DMS114 treated with DMSO at 0.1 percent for 48 hours (cell line): Measurements from ENCODE around the gene SUCNR1.
"Not testable (repeated sequence)": the region's sequence is repeated elsewhere in the genome, so short reads cannot be mapped to it uniquely, and the experiment has no call there.

Experiments used
- DNase-seq: peaks from one replicate; lab custom pipeline; 2025; ENCODE audit not compliant: unreplicated experiment; lab: John Stamatoyannopoulos, UW

The SUCNR1 gene, protein sequence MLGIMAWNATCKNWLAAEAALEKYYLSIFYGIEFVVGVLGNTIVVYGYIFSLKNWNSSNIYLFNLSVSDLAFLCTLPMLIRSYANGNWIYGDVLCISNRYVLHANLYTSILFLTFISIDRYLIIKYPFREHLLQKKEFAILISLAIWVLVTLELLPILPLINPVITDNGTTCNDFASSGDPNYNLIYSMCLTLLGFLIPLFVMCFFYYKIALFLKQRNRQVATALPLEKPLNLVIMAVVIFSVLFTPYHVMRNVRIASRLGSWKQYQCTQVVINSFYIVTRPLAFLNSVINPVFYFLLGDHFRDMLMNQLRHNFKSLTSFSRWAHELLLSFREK

DNA sequence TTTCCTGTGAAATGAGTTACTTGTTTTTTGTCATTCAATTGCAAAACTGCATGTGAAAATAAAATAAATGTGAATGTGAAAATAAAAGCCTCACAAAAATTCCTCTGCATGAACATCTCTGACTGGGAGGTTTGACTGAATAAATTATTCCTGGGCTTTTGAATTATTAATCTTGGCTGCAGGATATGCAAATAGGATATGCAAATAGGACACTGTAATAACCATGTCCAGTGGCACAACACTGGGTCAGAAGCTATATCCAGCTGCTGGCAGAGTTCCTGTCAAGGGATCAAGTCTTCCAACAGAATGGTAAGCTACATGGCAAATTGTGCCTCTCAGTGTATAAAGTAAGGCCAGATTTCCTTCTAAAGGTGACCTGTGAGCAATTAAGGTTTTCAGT lies at the start of gene SUCNR1:
SUCNR1 (plus strand) TSS at position 246 of the 400 bp plus-strand sequence. CDS start 6,250 bp downstream, outside the sequence.
- DNase-seq = no peak

DNA sequence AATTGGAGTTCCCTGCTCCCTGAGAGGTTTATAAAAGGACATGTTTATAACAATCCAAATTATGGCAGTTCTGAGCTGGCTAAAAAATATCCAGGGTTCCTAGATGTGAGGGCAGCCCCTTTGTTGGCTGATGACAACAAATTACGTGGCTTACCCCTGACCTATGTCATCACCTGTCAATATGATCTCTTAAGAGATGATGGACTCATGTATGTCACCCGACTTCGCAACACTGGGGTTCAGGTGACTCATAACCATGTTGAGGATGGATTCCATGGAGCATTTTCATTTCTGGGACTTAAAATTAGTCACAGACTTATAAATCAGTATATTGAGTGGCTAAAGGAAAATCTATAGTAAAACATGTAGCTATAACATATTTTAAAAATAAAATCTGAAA lies 45.6 kb upstream of the SUCNR1 start:
- DNase-seq = no peak

DNA sequence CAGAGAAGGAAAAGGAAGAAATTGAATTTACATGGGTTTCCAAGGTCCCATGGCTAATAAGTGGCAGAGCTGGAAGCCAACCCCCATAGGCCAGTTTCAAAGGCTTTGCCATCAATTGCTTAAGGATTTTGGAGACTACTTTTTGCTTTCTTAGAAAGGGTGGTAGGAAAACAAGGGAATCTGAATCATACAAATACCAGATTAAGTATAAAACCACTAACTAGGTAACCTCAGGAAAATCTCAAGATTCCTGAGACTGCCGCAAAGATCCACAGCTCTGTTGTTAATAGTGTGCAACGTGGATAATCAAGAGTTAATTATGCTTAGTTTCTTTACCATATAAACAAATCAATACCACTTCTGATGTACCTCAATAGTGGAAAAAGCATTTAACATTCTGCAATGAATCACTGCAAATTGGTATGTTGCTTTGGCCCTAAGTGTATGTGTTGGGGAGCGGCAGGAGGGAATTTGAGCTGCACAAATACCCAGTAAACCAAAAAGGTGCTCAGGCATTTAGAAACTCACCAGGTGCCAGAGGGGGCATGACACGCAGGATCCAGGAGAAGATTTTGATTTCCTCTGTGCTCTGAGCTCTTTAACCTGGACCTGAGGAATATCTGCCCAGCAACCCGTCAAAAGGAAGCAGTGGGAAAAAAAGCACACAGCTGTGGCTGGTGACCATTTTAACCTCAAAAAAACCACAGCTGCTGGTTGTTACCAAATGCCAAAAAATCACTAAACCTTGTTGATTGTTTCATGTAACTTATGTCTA lies 37.5 kb upstream of the SUCNR1 start:
- no peak for DNase-seq

DNA sequence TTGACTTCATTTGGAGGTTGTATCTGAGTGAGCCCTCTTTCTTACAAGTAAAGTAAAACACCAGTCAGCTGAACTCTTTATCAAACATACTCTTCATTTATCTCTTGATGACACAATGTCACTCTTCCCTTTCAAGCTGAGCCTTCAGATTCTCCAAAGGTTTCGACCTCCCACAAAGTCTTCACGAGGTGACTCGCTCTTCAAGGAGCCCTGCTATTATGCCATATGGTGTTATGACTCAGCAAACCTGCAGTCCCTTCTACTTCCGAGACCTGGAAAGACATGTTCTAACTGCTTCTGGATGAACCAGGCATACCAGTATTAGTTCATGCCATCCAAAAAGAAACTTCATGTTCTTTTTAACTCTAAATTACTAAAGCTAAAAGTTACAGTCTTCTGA lies 36.4 kb upstream of the SUCNR1 start:
- no peak for DNase-seq

DNA sequence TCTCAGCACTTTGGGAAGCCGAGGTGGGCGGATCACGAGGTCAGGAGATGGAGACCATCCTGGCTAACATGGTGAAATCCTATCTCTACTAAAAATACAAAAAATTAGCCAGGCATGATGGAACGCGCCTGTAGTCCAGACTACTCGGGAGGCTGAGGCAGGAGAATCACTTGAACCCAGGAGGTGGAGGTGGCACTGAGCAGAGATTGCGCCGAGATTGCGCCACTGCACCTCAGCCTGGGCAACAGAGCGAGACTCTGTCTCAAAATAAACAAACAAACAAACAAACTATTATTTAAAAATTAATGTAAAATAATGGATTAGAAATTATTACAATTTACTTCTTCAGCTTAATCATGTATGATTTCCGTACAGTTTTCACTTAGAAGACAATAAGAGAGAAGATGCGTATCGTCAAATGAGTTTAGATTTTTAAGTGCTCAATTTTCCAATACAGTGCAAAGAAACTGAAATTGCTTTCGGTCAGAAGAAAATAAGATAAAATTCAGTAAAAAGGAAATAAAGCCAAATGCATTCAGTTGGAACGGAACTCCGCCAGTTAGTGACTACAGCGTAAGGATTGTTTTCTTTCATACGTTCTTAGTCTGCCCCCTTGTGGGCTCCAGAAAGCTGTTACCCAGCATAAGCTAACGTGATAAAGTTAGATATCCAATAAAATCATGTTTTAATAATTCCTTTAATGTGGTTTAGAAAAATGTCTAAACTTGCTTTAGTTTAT lies 34.7 kb upstream of the SUCNR1 start:
- DNase-seq = peak; percentile 77

DNA sequence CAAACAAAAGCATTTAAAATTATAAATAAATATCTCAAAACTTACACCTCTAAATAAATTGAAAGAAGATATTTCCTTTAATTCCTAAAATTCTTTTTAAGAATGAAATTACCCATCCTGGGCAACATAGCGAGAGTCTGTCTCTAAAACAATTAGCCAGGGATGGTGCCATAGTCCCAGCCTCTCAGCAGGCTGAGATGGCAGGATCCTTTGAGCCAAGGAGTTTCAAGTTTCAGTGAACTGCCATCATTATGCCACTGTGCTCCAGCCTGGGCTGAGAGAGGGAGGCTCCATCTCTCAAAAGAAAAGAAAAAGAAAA lies 34.2 kb upstream of the SUCNR1 start:
- no peak for DNase-seq

DNA sequence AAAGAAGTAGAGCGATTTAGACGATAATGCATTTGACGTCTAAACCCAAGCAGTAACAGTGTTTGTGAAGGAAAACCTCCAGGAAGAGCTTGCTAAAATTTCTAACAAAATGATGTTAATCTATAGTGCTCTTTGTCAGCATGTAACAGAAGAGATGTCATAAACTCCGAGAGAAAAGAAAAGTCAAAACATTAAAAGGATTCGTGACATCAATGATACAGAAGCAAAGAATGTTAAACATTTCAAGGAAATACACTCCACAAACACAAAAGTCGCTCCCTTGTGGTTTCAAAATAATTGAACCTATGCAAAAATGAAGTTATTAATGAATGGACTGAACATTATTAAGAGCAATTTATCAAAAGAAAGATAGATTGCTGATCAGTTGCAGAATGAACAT lies 31.6 kb upstream of the SUCNR1 start:
- DNase-seq = no peak

DNA sequence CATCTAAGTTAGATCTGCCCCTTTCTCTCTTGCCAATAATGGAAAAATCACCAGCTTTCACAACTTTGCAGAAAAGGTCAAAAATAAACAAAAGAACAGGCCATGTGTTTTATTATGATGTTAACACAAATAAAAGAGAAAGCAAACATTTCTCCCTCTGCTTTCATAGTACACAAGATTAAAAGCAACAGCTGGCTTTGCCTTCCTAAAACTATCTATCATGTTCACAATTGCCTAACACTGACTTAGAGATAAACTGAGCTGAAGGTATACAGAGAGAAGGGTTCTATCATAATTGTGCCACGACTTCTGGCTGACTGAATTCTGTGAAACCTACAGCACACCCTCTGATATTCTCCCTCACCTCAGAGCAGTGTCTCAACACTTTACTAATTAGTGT lies 30.2 kb upstream of the SUCNR1 start:
- DNase-seq = no peak

DNA sequence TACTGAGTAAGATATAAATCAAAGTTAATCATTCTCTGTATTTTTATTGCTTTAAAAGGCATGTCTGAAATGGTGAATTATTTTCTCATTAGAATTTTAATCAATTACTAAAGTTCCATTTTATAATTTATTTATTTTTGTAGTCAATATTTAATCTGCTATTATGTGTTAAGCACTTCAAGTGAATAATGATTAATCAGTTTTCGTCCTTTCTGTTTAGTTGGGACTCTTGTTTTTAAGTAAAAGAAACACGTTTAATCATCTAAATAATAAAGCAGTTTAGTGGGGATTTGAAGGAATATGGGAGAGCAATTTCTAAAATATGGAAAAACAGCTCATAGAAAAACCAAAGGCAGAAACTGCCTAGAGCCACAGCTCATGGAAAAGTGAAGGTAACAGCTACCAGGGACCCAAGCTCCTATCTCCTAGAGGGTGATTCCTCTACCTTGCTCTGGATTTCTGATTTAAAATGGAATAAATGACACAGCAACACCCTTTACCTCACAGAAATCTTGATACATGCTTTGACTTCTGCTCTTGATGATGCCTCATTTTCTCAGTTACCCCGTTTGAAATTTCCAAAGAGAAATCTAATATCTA lies 28.0 kb upstream of the SUCNR1 start:
- no peak for DNase-seq

DNA sequence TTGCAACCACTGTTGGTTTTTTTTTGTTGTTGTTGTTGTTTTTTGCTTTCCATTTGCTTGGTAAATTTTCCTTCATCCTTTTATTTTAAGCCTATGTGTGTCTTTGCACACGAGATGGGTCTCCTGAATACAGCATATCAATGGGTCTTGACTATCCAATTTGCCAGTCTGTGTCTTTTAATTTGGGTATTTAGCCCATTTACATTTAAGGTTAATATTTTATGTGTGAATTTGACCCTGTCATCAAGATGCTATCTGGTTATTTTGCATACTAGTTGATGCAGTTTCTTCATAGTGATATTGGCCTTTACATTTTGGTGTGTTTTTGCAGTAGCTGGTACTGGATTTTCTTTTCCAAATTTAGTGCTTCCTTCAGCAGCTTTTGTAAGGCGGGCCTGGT lies 23.4 kb upstream of the SUCNR1 start:
- not testable (repeated sequence) for DNase-seq

DNA sequence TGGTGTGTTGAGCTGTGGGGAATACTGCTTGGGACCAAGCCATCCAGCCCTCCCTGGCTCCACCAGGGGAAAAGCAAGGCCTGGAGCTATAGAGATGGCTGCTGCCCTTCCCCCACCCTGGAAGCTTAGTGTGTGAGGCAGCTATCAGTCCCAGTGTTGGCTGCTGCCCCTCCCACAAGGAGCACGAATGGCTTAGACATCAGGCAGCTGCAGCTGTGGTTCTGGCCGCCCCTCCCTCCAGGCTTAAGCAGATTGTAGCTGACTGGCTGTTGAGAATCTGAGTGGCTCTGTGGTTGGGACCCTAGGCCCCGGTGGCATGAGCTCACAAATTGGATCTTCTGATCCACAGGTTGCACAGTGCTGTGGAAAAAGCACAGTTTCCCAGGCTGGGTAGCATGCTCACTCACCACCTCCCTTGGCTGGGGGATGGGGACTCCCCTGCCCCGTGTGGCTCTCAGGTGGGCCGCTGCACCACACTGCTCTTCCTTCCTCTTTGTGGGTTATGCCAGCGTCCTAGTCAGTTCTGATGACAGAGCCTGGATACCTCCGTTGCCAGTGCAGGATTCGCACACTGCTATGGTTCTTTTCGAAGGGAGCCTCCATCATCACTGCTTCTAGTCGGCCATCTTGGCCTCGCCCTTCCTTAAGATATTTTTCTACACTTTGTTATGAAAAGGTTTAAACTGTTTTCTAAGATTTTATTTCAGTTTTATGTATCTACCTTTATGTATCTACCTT lies 21.2 kb upstream of the SUCNR1 start:
- no peak for DNase-seq

DNA sequence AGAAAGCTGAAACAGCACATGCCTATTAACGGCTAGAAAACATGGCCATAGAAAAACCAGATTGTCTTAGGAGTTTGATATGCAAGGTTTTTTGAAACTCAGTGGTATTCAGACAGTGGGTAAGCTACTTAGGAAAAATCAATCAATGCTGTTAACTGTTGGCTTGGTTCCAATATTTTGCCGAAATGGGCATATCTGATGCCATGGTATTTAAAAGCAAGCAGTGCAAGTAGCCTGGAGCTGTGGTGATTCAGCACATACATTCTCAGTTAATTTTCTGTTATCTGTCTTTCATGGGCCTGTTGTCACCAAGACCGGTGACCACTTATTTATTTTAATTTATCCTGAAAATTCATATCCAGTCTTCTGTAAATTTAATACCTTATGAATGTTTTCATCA lies 17.3 kb upstream of the SUCNR1 start:
- no peak for DNase-seq

DNA sequence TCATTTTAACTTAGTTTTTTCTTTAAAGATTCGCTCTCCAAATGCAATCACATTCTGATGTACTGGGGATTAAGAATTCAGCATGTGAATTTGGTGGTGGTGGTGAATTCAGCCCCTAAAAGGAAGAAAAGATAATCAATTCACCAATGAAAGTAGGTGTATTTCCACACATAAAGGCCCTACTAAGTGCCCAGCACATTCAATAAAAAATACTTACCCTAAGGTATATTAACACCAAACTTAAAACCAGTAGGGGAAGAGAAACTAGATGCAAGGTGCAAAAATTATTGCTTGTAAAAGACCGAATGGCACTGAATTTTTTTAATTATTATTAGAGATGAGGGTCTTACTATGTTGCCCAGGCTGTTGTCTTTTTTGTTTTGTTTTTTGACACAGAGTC lies 16.8 kb upstream of the SUCNR1 start:
- DNase-seq = no peak

DNA sequence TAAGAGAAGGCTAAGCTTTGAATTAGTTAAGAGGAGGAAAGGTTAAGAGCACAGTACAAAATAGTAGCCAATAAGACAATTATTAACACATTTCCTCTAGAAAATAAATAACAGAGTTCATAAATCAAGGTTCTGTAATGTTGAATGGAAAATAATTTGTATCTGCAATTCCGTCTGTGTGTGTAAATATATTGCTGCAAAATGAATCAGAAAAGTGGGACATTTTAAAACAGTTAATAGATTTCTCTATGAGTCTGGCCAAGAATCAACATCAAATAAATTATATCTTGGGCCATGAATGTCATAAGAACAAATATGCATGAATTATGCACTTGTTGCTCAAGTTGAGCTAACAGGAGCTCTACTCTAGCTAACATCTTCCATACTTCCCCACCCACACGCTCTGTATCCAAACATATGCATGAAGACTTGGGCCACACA lies 14.2 kb upstream of the SUCNR1 start:
- DNase-seq = no peak

DNA sequence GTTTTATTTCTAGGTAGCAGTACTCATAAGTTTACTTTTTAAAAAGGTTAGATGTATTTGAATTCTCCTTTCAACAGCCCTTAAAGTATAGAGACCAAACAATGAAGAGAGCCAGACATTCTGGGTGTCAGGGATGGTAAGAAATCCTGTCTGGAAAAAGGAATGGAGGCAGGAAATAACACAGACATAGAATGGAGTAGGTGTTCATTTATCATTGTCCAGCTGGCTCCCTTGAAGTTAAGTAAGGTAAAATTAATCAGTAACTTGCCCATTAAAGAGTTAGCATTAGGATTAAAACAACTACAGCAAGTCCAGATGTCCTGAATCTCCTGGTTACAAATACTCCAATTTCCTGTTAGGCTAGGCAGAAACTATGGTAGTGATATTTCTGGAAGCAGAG lies 13.5 kb upstream of the SUCNR1 start:
- no peak for DNase-seq

DNA sequence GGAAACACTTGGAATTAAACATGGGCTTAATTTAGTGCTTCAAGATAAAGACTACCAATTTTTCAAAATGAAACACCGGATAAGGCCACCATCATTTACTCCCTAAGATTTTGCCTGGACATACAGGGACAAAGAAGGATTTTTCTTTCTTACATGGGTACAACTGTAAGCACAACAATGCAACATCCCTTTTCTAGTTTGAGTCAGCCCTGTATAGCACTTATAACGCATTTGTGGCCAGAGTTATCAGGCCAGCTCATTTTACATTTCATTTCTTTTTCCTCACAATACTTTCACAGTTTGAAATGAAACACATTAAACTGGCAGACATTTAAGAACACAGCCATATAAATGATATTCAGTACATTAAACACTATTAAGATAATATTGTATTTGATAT lies 9.8 kb upstream of the SUCNR1 start:
- DNase-seq = no peak

DNA sequence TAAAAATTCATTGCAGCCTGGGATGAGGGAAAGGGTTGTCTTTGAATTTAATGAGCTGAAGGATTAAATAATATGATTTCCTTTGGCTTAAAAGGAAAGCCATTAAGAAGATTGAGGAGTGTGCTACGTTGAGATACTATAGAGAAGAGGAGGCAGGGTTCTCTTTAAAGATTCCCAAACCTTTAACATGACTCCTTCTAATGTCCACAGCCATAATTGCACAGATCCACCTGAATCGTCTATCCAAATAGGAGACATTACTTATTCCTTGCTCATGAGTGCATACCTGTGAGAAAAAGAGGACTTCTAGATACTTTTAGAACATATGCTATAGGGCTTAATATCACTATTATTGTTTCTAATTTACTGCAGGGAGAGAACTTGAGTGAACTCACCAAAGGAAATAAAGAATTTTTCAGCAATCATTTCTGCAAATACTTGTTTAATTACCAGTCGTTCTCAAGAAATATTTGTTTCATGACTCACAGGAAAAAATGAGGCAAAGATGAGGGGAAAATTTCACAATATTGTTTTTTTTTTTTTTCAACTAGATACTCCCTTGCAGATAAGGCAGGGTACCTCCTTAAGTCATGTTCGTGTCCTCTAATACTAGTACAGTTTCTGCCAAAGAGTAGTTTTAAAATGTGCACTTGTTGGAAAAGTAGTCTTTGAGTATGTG lies 8.9 kb upstream of the SUCNR1 start:
- DNase-seq = no peak

DNA sequence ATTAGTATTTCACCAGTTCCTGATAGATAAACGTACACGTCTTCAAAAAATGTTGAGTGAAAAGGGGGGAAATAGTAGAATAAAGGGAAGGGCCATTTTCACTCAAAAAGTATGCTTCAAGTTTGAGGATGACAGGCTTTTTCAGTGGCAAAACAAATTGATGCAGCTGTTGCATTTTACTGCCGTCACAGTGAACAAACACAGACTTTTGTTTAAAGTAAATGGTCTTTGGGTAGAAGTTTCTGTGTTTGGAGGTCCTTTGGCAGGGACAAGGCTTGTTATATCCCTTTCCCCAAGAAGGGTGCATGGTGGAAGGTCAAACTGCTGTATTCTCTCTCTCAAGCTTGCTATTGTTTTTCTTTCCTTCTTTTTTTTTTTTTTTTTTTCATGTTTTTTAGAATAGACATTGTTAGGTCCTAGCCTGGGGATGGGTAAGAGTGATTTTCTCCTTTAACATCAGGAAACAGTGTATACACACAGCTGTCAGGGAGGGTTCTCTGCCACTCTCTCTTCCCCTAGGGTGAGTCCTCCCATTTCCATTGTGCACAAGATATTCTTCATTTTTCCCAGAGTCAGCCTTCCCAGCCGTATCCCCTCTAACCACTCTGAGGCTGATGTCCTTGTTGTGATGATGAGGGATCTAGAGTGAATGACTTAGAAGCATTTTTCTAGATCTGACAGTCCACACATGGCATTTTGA lies 6.6 kb upstream of the SUCNR1 start:
- no peak for DNase-seq

DNA sequence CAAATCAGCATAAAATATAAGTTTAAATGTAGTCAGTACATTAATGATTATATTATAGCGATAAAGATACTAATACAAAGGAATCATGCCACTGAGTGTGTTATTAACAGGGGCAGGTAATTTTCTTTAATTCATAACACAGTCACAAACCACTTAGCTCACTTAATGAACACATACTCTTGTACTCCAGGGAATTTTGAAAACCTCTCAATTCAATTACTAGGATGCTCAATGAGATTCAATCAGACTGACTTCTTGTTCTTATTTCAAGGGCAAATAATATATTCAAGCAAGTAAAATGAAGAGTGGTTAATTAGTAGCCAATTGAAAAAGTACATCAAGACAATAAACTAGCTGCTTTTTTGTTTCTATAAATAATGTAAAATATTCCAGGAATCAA lies 5.8 kb upstream of the SUCNR1 start:
- no peak for DNase-seq

DNA sequence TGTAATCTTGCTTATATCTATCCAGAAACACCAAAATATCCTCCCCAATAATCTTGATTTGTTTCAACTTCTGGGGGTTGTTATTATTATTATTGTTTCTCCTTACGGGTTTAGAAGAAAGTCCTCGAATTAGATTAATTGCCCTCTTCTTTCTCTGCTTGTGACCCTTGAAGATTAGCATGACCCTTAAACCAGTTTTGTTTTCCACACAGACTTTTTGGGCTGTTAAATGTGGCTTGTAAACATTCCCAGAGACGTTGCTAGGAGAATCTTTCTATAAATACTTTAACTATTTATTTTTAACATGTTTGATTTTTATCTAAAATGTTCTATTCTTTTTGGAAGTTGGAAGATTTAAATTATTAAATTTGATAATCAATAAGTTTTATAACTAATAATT lies 4.3 kb upstream of the SUCNR1 start:
- no peak for DNase-seq
